ENCODE results near the gene ARHGAP1. TPM values are rescaled to one million over a fixed set of nuclear protein-coding genes. Genes with fewer than 3 reads are reported as not detected.
"Not testable (repeated sequence)": the region's sequence is repeated elsewhere in the genome, so short reads cannot be mapped to it uniquely, and the experiment has no call there.

ARHGAP1 gene
- total and polyA plus RNA-seq, 4 donors, result 26.2 to 67.6 (median 43.3) TPM

DNA sequence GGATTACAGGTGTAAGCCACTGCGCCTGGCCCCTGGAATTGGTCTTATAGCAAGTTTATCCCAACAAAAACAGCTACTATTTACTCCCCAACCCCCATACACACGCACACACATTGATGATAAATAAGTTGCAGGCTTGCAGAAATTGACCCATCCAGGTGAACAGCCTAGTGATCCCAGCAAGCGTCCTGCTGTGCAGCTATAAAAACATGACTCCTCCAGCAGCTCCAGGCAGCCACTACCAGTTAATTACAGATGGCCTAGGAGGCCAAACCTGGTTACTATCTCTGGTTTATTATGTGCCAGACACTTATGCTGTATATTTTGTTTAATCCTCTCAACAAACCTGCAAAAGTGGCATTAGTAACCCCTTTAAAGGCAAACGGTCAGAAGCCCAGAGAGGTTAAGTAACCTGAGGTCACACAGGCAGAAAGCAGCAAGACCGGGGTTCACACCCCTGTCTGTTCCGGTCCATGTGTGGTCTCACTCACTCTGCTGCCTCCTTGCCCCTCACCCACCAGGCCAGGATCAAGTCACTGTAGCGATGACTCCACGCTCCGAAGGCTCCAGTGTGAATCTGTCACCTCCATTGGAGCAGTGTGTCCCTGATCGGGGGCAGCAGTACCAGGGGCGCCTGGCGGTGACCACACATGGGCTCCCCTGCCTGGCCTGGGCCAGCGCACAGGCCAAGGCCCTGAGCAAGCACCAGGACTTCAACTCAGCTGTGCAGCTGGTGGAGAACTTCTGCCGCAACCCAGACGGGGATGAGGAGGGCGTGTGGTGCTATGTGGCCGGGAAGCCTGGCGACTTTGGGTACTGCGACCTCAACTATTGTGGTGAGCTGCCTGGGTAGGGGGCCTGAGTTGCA is 25.2 kb upstream of the ARHGAP1 start:
- Histone ChIP-seq H3K9me3 (ENCODE audit: control insufficient read depth, insufficient read depth, low read length) (no peaks in the 10 kb centered on the region), H3K4me1 (ENCODE audit: control insufficient read depth, insufficient read depth, low read length) (no peaks in the 10 kb centered on the region), H3K27ac (ENCODE audit: low read depth, low read length) (no peak overlapping the region), H3K4me3 (ENCODE audit: low read depth, low read length) (no peak overlapping the region), H3K36me3 (ENCODE audit: control insufficient read depth, insufficient read depth, low read length) (peaks cover 3% of the 10 kb centered on the region), H3K27me3 (ENCODE audit: control insufficient read depth, insufficient read depth, low read length) (no peaks in the 10 kb centered on the region)
- 91% methylated on average over 17 of the region's 19 CpGs for WGBS (ENCODE audit: insufficient coverage)
- no peak for DNase-seq (ENCODE audit: low read depth in 4 of 6, low spot score in 6 of 6)

GRCh38 chr11:46724088-46724487 is 23.7 kb upstream of the ARHGAP1 start:
- Histone ChIP-seq H3K4me1 (ENCODE audit: control insufficient read depth, insufficient read depth, low read length) (no peaks in the 10 kb centered on the region), H3K27me3 (ENCODE audit: control insufficient read depth, insufficient read depth, low read length) (no peaks in the 10 kb centered on the region), H3K27ac (ENCODE audit: low read depth, low read length) (no peak overlapping the region), H3K4me3 (ENCODE audit: low read depth, low read length) (no peak overlapping the region), H3K36me3 (ENCODE audit: control insufficient read depth, insufficient read depth, low read length) (peaks cover 3% of the 10 kb centered on the region), H3K9me3 (ENCODE audit: control insufficient read depth, insufficient read depth, low read length) (no peaks in the 10 kb centered on the region)
- WGBS (ENCODE audit: insufficient coverage), result 42% methylated on average over 7 of the region's 8 CpGs
- DNase-seq (ENCODE audit: low read depth in 4 of 6, low spot score in 6 of 6), result no peak

DNA sequence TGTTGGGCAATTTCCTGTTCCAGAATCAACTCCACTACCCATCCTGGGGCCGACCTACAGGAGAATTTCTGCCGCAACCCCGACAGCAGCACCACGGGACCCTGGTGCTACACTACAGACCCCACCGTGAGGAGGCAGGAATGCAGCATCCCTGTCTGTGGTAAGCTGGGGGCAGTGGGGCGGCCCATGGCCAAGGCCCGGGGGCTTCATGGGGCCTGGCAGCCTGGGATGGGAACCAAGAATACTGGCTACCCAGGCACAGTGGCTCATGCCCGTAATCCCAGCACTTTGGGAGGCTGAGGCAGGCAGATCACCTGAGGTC is 22.9 kb upstream of the ARHGAP1 start:
- H3K4me3 ChIP-seq (ENCODE audit: low read depth, low read length), result no peak overlapping the region
- no peaks in the 10 kb centered on the region for H3K4me1 ChIP-seq (ENCODE audit: control insufficient read depth, insufficient read depth, low read length)
- no peaks in the 10 kb centered on the region for H3K27me3 ChIP-seq (ENCODE audit: control insufficient read depth, insufficient read depth, low read length)
- H3K27ac ChIP-seq (ENCODE audit: low read depth, low read length), result no peak overlapping the region
- WGBS (ENCODE audit: insufficient coverage), result 79% methylated on average over 7 of the region's 8 CpGs
- H3K36me3 ChIP-seq (ENCODE audit: control insufficient read depth, insufficient read depth, low read length), result peaks cover 3% of the 10 kb centered on the region
- H3K9me3 ChIP-seq (ENCODE audit: control insufficient read depth, insufficient read depth, low read length), result no peaks in the 10 kb centered on the region
- DNase-seq (ENCODE audit: low read depth in 4 of 6, low spot score in 6 of 6), result no peak

GRCh38 chr11:46722566-46723358 is 22.3 kb upstream of the ARHGAP1 start:
- Histone ChIP-seq H3K4me1 (ENCODE audit: control insufficient read depth, insufficient read depth, low read length) (no peaks in the 10 kb centered on the region), H3K36me3 (ENCODE audit: control insufficient read depth, insufficient read depth, low read length) (peaks cover 3% of the 10 kb centered on the region), H3K27me3 (ENCODE audit: control insufficient read depth, insufficient read depth, low read length) (no peaks in the 10 kb centered on the region), H3K9me3 (ENCODE audit: control insufficient read depth, insufficient read depth, low read length) (no peaks in the 10 kb centered on the region), H3K27ac (ENCODE audit: low read depth, low read length) (no peak overlapping the region), H3K4me3 (ENCODE audit: low read depth, low read length) (no peak overlapping the region)
- 90% methylated on average over 11 of the region's 11 CpGs for WGBS (ENCODE audit: insufficient coverage)
- no peak for DNase-seq (ENCODE audit: low read depth in 4 of 6, low spot score in 6 of 6)

DNA sequence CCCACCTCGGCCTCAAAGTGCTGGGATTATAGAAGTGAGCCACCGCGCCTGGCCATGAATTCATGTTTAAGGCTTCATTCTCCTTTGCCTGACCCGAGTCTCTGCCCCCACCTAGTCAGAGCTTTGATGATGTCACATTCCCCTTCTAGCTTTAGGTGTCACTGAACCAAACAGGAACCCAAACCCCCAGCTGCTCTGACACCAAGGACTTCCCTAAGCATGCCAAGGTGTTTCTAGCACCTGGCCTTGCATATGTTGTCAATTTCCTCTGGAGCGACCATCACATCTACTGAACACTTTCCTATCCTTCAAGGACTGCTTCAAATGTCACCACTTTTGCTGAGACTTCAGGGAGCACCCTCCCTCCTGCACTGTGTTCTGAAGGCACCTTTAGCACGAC is 20.9 kb upstream of the ARHGAP1 start:
- DNase-seq (ENCODE audit: low read depth in 4 of 6, low spot score in 6 of 6), result no peak
- Histone ChIP-seq H3K4me1 (ENCODE audit: control insufficient read depth, insufficient read depth, low read length) (no peaks in the 10 kb centered on the region), H3K27ac (ENCODE audit: low read depth, low read length) (no peak overlapping the region), H3K36me3 (ENCODE audit: control insufficient read depth, insufficient read depth, low read length) (peaks cover under 1% of the 10 kb centered on the region), H3K9me3 (ENCODE audit: control insufficient read depth, insufficient read depth, low read length) (no peaks in the 10 kb centered on the region), H3K27me3 (ENCODE audit: control insufficient read depth, insufficient read depth, low read length) (no peaks in the 10 kb centered on the region), H3K4me3 (ENCODE audit: low read depth, low read length) (no peak overlapping the region)
- 94% methylated on average over 5 of the region's 6 CpGs for WGBS (ENCODE audit: insufficient coverage)

DNA sequence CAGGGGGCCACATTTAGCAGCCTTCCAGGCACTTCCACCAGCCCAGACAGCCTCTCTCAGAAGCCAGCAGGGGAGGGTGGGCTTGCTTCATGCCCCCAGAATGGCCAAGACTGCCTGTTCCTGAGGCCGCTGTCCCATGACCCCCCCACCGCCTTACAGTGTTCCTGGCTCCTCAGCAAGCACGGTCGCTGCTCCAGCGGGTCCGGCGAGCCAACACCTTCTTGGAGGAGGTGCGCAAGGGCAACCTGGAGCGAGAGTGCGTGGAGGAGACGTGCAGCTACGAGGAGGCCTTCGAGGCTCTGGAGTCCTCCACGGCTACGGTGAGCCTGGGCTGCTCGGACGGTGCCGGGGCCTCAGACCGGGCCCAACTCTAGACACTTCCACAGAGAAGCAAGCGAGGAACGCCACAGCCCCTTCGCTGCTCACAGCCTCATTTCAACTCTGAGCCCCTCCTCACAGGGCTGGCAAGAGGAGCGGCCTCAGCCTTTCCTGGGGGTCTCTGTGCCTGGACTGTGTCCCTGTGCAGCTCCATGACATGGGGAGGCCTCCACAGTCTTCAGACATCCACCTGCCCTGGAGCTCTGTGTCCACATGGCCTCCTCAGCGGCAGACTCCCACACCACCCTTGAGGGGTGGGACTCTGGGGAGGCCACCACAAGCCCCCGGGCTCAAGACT is 19.3 kb upstream of the ARHGAP1 start:
- no peak for DNase-seq (ENCODE audit: low read depth in 4 of 6, low spot score in 6 of 6)
- H3K27ac ChIP-seq (ENCODE audit: low read depth, low read length), result no peak overlapping the region
- WGBS (ENCODE audit: insufficient coverage), result 86% methylated on average over 24 of the region's 25 CpGs
- no peaks in the 10 kb centered on the region for H3K4me1 ChIP-seq (ENCODE audit: control insufficient read depth, insufficient read depth, low read length)
- H3K4me3 ChIP-seq (ENCODE audit: low read depth, low read length), result no peak overlapping the region
- H3K36me3 ChIP-seq (ENCODE audit: control insufficient read depth, insufficient read depth, low read length), result no peaks in the 10 kb centered on the region
- H3K27me3 ChIP-seq (ENCODE audit: control insufficient read depth, insufficient read depth, low read length), result no peaks in the 10 kb centered on the region
- no peaks in the 10 kb centered on the region for H3K9me3 ChIP-seq (ENCODE audit: control insufficient read depth, insufficient read depth, low read length)

DNA sequence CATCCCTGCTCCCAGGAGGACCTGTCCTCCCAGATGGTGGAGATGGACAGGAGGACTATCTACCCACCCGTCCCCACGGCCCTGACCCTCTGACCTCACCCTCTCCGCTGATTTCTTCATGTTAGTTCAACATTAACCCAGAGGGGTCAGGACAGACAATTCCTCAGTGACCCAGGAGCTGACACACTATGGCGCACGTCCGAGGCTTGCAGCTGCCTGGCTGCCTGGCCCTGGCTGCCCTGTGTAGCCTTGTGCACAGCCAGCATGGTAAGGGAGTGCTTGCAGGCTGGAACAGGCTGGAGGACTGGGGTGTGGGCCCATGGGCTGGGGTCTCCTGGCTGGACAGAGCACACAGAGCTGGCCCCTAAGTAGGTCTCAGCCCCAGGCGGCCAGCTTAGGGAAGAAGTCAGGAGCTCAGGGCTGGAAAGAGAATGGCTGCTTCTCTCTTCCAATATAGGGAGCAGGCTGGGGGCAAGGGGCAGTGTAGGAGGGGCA is 18.7 kb upstream of the ARHGAP1 start, which contains the start of gene F2:
Gene F2, plus strand, starts transcription at position 166 of the 495 bp plus-strand sequence. Its CDS starts 23 bp downstream, at position 189.
- no peaks in the 10 kb centered on the region for H3K27me3 ChIP-seq (ENCODE audit: control insufficient read depth, insufficient read depth, low read length)
- no peak within 1 kb of the TSS for H3K4me3 ChIP-seq (ENCODE audit: low read depth, low read length)
- 23% methylated on average over 7 of the region's 7 CpGs for whole genome bisulfite sequencing (ENCODE audit: insufficient coverage)
- no peak for DNase-seq (ENCODE audit: low read depth in 4 of 6, low spot score in 6 of 6)
- no peaks in the 10 kb centered on the region for H3K36me3 ChIP-seq (ENCODE audit: control insufficient read depth, insufficient read depth, low read length)
- no peaks in the 10 kb centered on the region for H3K4me1 ChIP-seq (ENCODE audit: control insufficient read depth, insufficient read depth, low read length)
- no peaks in the 10 kb centered on the region for H3K9me3 ChIP-seq (ENCODE audit: control insufficient read depth, insufficient read depth, low read length)
- no peak within 1 kb of the TSS for H3K27ac ChIP-seq (ENCODE audit: low read depth, low read length)

DNA sequence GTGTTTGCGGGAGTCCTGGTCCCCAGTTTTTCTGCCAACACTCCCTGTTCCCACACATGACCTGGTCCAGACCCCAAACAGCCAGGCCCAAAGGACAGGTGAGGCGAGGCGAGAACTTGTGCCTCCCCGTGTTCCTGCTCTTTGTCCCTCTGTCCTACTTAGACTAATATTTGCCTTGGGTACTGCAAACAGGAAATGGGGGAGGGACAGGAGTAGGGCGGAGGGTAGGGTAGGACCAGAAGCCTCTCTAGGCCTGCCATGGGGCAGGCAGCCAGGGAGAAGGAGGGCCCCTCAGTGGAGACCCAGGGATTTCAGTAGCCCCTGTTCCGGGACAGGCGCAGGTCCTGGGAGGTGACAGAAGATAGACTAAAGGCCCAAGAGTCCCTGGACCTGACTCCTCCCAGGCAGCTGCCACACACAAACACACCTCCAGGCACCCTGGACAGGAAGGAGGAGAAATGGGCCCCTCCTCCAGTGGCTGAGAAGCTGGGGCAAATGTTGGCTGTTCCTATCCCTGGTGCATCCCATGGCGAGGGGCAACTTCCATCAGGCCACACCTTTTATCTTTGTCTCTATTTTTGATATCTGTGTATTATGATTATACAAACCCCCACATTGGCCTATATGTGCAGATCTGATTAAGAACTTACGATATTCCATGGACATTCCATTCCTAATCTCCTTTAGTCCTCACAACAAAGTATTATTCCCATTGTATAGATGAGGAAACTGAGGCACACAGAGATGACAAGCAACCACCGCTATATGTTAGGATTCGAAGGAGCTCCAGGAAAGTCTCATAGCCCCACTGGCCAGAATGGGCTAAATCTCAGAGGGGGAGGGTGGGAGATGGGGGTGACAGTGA is 18.0 kb upstream of the ARHGAP1 start:
- DNase-seq (ENCODE audit: low read depth in 4 of 6, low spot score in 6 of 6), result no peak
- Histone ChIP-seq H3K4me1 (ENCODE audit: control insufficient read depth, insufficient read depth, low read length) (no peaks in the 10 kb centered on the region), H3K27ac (ENCODE audit: low read depth, low read length) (no peak overlapping the region), H3K27me3 (ENCODE audit: control insufficient read depth, insufficient read depth, low read length) (no peaks in the 10 kb centered on the region), H3K4me3 (ENCODE audit: low read depth, low read length) (no peak overlapping the region), H3K9me3 (ENCODE audit: control insufficient read depth, insufficient read depth, low read length) (no peaks in the 10 kb centered on the region), H3K36me3 (ENCODE audit: control insufficient read depth, insufficient read depth, low read length) (no peaks in the 10 kb centered on the region)
- WGBS (ENCODE audit: insufficient coverage), result 84% methylated on average over 4 of the region's 11 CpGs

DNA sequence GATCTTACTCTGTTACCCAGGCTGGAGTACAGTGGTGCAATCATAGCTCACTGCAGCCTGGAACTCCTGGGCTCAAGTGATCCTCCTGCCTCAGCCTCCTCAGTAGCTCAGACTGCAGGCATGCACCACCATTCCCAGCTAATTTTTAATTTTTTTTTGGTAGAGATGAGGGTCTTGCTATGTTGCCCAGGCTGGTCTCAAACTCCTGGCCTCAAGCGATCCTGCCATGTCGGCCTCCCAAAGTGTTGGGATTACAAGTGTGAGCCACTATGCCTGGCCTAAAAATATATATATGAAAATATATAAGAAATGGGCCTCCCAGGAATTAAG is 17.4 kb upstream of the ARHGAP1 start:
- H3K27ac ChIP-seq (ENCODE audit: low read depth, low read length); DNase-seq (ENCODE audit: low read depth in 4 of 6, low spot score in 6 of 6); H3K27me3 ChIP-seq (ENCODE audit: control insufficient read depth, insufficient read depth, low read length); H3K4me1 ChIP-seq (ENCODE audit: control insufficient read depth, insufficient read depth, low read length); H3K9me3 ChIP-seq (ENCODE audit: control insufficient read depth, insufficient read depth, low read length); H3K4me3 ChIP-seq (ENCODE audit: low read depth, low read length); H3K36me3 ChIP-seq (ENCODE audit: control insufficient read depth, insufficient read depth, low read length): not testable (repeated sequence)
- no CpG with 5 or more reads among the region's 2 CpGs for WGBS (ENCODE audit: insufficient coverage)

Measured in spinal cord (tissue), 10 donors.